IMR-90 (cell line): Measurements from ENCODE around the gene DSTYK. TPM values are rescaled to one million over a fixed set of nuclear protein-coding genes. Genes with fewer than 3 reads are reported as not detected.

ENCODE experiments used
- ATAC-seq: fragments of 200-7000 bp; cut with Tn5 transposase; 2 replicates; pipeline ENCODE4 v1.9.1; 2020; ENCODE audit warnings: low read depth, mild to moderate bottlenecking, moderate library complexity
- BruUV-seq: library from RNA; stranded (reverse); fragments of 400-500 nt; replicated peaks from 2 replicates; lab custom pipeline; 2021; lab: Mats Ljungman, UMichigan
- CTCF ChIA-PET: fragments of 300-600 bp; formaldehyde crosslinking; extraction: SDS; loops from one replicate; lab custom pipeline; 2021; ENCODE audit warnings: antibody characterized with exemption; lab: Yijun Ruan, JAX
- POLR2A ChIA-PET: fragments of 300-600 bp; sonication (Branson Sonifier 250); formaldehyde crosslinking; loops from one replicate; lab custom pipeline; 2022; ENCODE audit warnings: antibody characterized with exemption; ENCODE audit not compliant: unreplicated experiment; lab: Charles Lee
- DNase-seq: peaks from one replicate; pipeline ENCODE4 v3.0.0; 2013
- H2AFZ ChIP-seq: replicated peaks from 2 replicates; pipeline ENCODE3; 2013; ENCODE audit warnings: low read length, mild to moderate bottlenecking; ENCODE audit not compliant: poor library complexity
- H2AK5ac ChIP-seq: 2 replicates; pipeline ENCODE4 v1.6.1; 2013; ENCODE audit warnings: low read depth, low read length, inconsistent platforms
- H2AK9ac ChIP-seq: replicated peaks from 2 replicates; pipeline ENCODE3; 2013; ENCODE audit warnings: mild to moderate bottlenecking, low read depth, low read length, moderate library complexity; ENCODE audit not compliant: poor library complexity
- H2BK120ac ChIP-seq: 2 replicates; pipeline ENCODE4 v1.6.1; 2013; ENCODE audit warnings: low read depth, low read length, inconsistent platforms
- H2BK15ac ChIP-seq: 3 replicates; pipeline ENCODE4 v1.6.1; 2013; ENCODE audit warnings: low read depth, low read length, inconsistent platforms
- H2BK20ac ChIP-seq: 2 replicates; pipeline ENCODE4 v1.6.1; 2013; ENCODE audit warnings: low read depth, mild to moderate bottlenecking, inconsistent platforms, low read length, moderate library complexity
- H2BK5ac ChIP-seq: 2 replicates; pipeline ENCODE4 v1.6.1; 2013; ENCODE audit warnings: mild to moderate bottlenecking, low read depth, low read length, inconsistent platforms; ENCODE audit not compliant: poor library complexity, severe bottlenecking
- H3K14ac ChIP-seq: replicated peaks from 2 replicates; pipeline ENCODE4 v1.6.1; 2013; ENCODE audit warnings: low read depth, low read length, inconsistent platforms
- H3K18ac ChIP-seq: 2 replicates; pipeline ENCODE4 v1.6.1; 2013; ENCODE audit warnings: low read depth, low read length, control low read depth
- H3K23ac ChIP-seq: 2 replicates; pipeline ENCODE4 v1.6.1; 2013; ENCODE audit warnings: low read depth, low read length, inconsistent platforms
- H3K27ac ChIP-seq: 2 replicates; pipeline ENCODE4 v1.5.1; 2013; ENCODE audit warnings: mild to moderate bottlenecking, control low read depth, low read length; ENCODE audit not compliant: insufficient read depth
- H3K27me3 ChIP-seq: 2 replicates; pipeline ENCODE4 v1.6.1; 2013; ENCODE audit warnings: low read length; ENCODE audit not compliant: control insufficient read depth, insufficient read depth
- H3K36me3 ChIP-seq: 2 replicates; pipeline ENCODE4 v1.6.1; 2013; ENCODE audit warnings: low read length, mixed read lengths; ENCODE audit not compliant: control insufficient read depth, insufficient read depth
- H3K4ac ChIP-seq: 2 replicates; pipeline ENCODE4 v1.6.1; 2013; ENCODE audit warnings: low read depth, low read length, inconsistent platforms
- H3K4me1 ChIP-seq: 2 replicates; pipeline ENCODE4 v1.6.1; 2013; ENCODE audit warnings: low read length, mixed read lengths; ENCODE audit not compliant: control insufficient read depth, insufficient read depth
- H3K4me2 ChIP-seq: 2 replicates; pipeline ENCODE4 v1.6.1; 2013; ENCODE audit warnings: low read depth, mild to moderate bottlenecking, control low read depth, low read length, moderate library complexity
- H3K4me3 ChIP-seq: 2 replicates; pipeline ENCODE4 v1.5.1; 2013; ENCODE audit warnings: low read depth, mild to moderate bottlenecking, control low read depth, low read length, moderate library complexity; ENCODE audit not compliant: insufficient read depth
- H3K56ac ChIP-seq: 2 replicates; pipeline ENCODE4 v1.6.1; 2013; ENCODE audit warnings: low read length, inconsistent platforms; ENCODE audit not compliant: insufficient read depth; ENCODE audit errors: extremely low read depth
- H3K79me1 ChIP-seq, 2 experiments: 2 replicates each; pipeline ENCODE4 v1.6.1; 2013; ENCODE audit warnings: low read length in 2 of 2, inconsistent platforms in 1 of 2, low read depth in 1 of 2
- H3K9ac ChIP-seq: 2 replicates; pipeline ENCODE4 v1.6.1; 2013; ENCODE audit warnings: low read depth, low read length, control low read depth
- H3K9me1 ChIP-seq: 2 replicates; pipeline ENCODE4 v1.6.1; 2013; ENCODE audit warnings: low read length, inconsistent platforms; ENCODE audit not compliant: insufficient read depth
- H3K9me3 ChIP-seq: 2 replicates; pipeline ENCODE4 v1.6.1; 2013; ENCODE audit warnings: low read length; ENCODE audit not compliant: control insufficient read depth, insufficient read depth
- H4K20me1 ChIP-seq: 2 replicates; pipeline ENCODE4 v1.6.1; 2013; ENCODE audit warnings: low read length, inconsistent platforms; ENCODE audit not compliant: insufficient read depth
- H4K5ac ChIP-seq: 2 replicates; pipeline ENCODE4 v1.6.1; 2013; ENCODE audit warnings: mild to moderate bottlenecking, low read depth, low read length, control low read depth
- H4K8ac ChIP-seq, 2 experiments: 2 replicates each; pipeline ENCODE4 v1.6.1; 2013; ENCODE audit warnings: low read depth in 2 of 2, low read length in 2 of 2, control low read depth in 1 of 2, inconsistent platforms in 1 of 2
- H4K91ac ChIP-seq: 2 replicates; pipeline ENCODE4 v1.6.1; 2013; ENCODE audit warnings: low read depth, low read length, inconsistent platforms; ENCODE audit not compliant: insufficient read depth
- CTCF ChIP-seq: conservative IDR thresholded peaks from 2 replicates; pipeline ENCODE4 v1.5.1; 2012; ENCODE audit warnings: mild to moderate bottlenecking, low read depth, low read length, improper control_type of control experiment
- ELK1 ChIP-seq: fragments of 150-350 bp; IDR thresholded peaks from 2 replicates; pipeline ENCODE4 v1.6.1; 2016; ENCODE audit warnings: low read depth, mild to moderate bottlenecking, low read length, moderate library complexity, borderline replicate concordance
- FOS ChIP-seq: fragments of 150-350 bp; IDR thresholded peaks from 2 replicates; pipeline ENCODE4 v1.6.1; 2016; ENCODE audit warnings: low read depth, low read length
- MAFK ChIP-seq: IDR thresholded peaks from 2 replicates; pipeline ENCODE4 v1.6.1; 2012; ENCODE audit warnings: low read depth, low read length, improper control_type of control experiment
- MAZ ChIP-seq: IDR thresholded peaks from 2 replicates; pipeline ENCODE4 v1.6.1; 2012; ENCODE audit warnings: low read depth, mild to moderate bottlenecking, low read length, improper control_type of control experiment, moderate library complexity, borderline replicate concordance
- NFE2L2 ChIP-seq: fragments of 150-350 bp; IDR thresholded peaks from 2 replicates; pipeline ENCODE4 v1.6.1; 2016; ENCODE audit warnings: low read depth, mild to moderate bottlenecking, low read length
- POLR2A ChIP-seq: IDR thresholded peaks from 2 replicates; pipeline ENCODE4 v1.6.1; 2012; ENCODE audit warnings: mild to moderate bottlenecking, low read depth, low read length
- RAD21 ChIP-seq: IDR thresholded peaks from 2 replicates; pipeline ENCODE4 v1.6.1; 2012; ENCODE audit warnings: low read length, improper control_type of control experiment
- RCOR1 ChIP-seq: IDR thresholded peaks from 2 replicates; pipeline ENCODE4 v1.6.1; 2012; ENCODE audit warnings: mild to moderate bottlenecking, low read length, improper control_type of control experiment; ENCODE audit not compliant: insufficient replicate concordance
- RFX5 ChIP-seq: IDR thresholded peaks from 2 replicates; pipeline ENCODE4 v1.8.0; 2012; ENCODE audit warnings: low read depth, mild to moderate bottlenecking, low read length, moderate library complexity
- SMC3 ChIP-seq: fragments of 150-350 bp; IDR thresholded peaks from 2 replicates; pipeline ENCODE4 v1.6.1; 2016; ENCODE audit warnings: low read depth, mild to moderate bottlenecking, antibody characterized with exemption, low read length, moderate library complexity
- USF2 ChIP-seq: fragments of 150-350 bp; IDR thresholded peaks from 2 replicates; pipeline ENCODE4 v1.6.1; 2017; ENCODE audit warnings: mild to moderate bottlenecking, antibody characterized with exemption, low read length, low read depth
- WGBS, 2 experiments: methylation state at CpG; one replicate each; pipeline versions ENCODE4 v1.1.5 to v1.1.7; 2013; ENCODE audit warnings: missing lambda C conversion rate in 2 of 2; ENCODE audit not compliant: insufficient read length in 1 of 2; ENCODE audit errors: extremely low coverage in 2 of 2; 5-methylcytosine and 5-hydroxymethylcytosine counted together
- dilution Hi-C: fragments of 300-500 bp; cut with HindIII; formaldehyde crosslinking; loops from one replicate; pipeline ENCODE4 v1.14.3; 2018; ENCODE audit warnings: low sequenced_read_pairs; ENCODE audit not compliant: unreplicated experiment
- in situ Hi-C: fragments of 300-500 bp; cut with MboI; formaldehyde crosslinking; loops from 3 replicates; pipeline ENCODE4 v1.14.3; 2019; ENCODE audit warnings: low sequenced_read_pairs, inconsistent platforms, mixed read lengths
- intact Hi-C: fragments of 100-400 bp; cut with micrococcal nuclease; formaldehyde crosslinking; loops from 2 replicates; pipeline ENCODE4 v1.10.0; 2022
- polyA plus RNA-seq, 3 experiments: library from polyadenylated mRNA; depleted of rRNA; stranded (reverse); fragments of >200 nt; gene quantifications; 2 replicates each; pipeline ENCODE4 v1.2.3, GENCODE V29; 2012; ENCODE audit warnings: low replicate concordance in 1 of 3
- total RNA-seq: library from RNA; depleted of rRNA; stranded (reverse); fragments of >200 nt; gene quantifications from 2 replicates; pipeline ENCODE4 v1.2.3, GENCODE V29; 2012

DSTYK gene
- total and polyA plus RNA-seq, 2 of the 4 experiments (the other 2 are of a cell fraction): 8.0 to 18.3 TPM

GRCh38 chr1:205211169-205211838 is at the start of gene DSTYK (continued):
- TF ChIP-seq POLR2A: peak; percentile 83
- TF ChIP-seq NFE2L2: no peak; the same call in 1 of the 2 replicates
- TF ChIP-seq FOS: peak; percentile 31; the same call in 1 of the 2 replicates
- peak; percentile 86 for TF ChIP-seq MAZ

GRCh38 chr1:205259998-205260397 is 48.5 kb upstream of the DSTYK start:
- ATAC-seq (no peak), DNase-seq (no peak)
- no peak overlapping the region for H3K4me2 ChIP-seq
- no peak overlapping the region for H4K8ac ChIP-seq
- H3K36me3 ChIP-seq: no peaks in the 10 kb centered on the region
- no peak overlapping the region for H3K23ac ChIP-seq
- peaks cover 26% of the 10 kb centered on the region for H3K4me1 ChIP-seq
- no peak overlapping the region for H3K18ac ChIP-seq
- H2BK5ac ChIP-seq: no peak overlapping the region
- peaks cover 0 to 20% of the 10 kb centered on the region in 2 experiments; a peak in 2 of 4 replicates for H3K79me1 ChIP-seq
- no peaks in the 10 kb centered on the region for H4K20me1 ChIP-seq
- H2AFZ ChIP-seq: no peak overlapping the region
- CTCF ChIA-PET: interaction anchor here (0.7 to 1.9 kb wide), 4 partner anchors 13 to 270 kb away, joined by 3 to 6 read pairs (median 4); no protein-coding TSS in a partner anchor
- no peak overlapping the region for H2BK15ac ChIP-seq
- H3K27me3 ChIP-seq: no peaks in the 10 kb centered on the region
- H3K9me1 ChIP-seq: peaks cover 31% of the 10 kb centered on the region
- H3K9ac ChIP-seq: no peak overlapping the region
- in situ Hi-C loops (loop anchor here (5.0 to 25.0 kb wide), 2 partner anchors 283 to 448 kb away; no protein-coding TSS in a partner anchor), intact Hi-C loops (no loop called here), dilution Hi-C loops (no loop called here)
- no peak overlapping the region for H3K4me3 ChIP-seq
- H3K56ac ChIP-seq: no peak overlapping the region
- no peak overlapping the region for H4K5ac ChIP-seq
- POLR2A ChIA-PET: no interaction called here
- no peaks in the 10 kb centered on the region for H3K9me3 ChIP-seq
- H2BK120ac ChIP-seq: no peak overlapping the region
- H2BK20ac ChIP-seq: no peak overlapping the region
- BruUV-seq: no TSS peak
- peak overlapping the region; percentile 15 for H2AK9ac ChIP-seq
- no CpG with 5 or more reads among the region's 1 CpG for WGBS, 2 experiments
- H3K4ac ChIP-seq: peak overlapping the region; percentile 10; the same call in 1 of the 2 replicates
- no peak overlapping the region for H3K27ac ChIP-seq
- peak overlapping the region; percentile 73; the same call in 1 of the 2 replicates for H2AK5ac ChIP-seq
- H3K14ac ChIP-seq: 0 out of 2 replicates have a peak overlapping the region, but pooled peaks have one; percentile 35
- no peak overlapping the region for H4K91ac ChIP-seq
- TF ChIP-seq MAFK (no peak), MAZ (no peak), CTCF (no peak), RAD21 (no peak), RCOR1 (no peak), FOS (no peak), SMC3 (no peak), RFX5 (no peak), ELK1 (no peak), USF2 (no peak), NFE2L2 (no peak)
